Measurements from ENCODE around the gene C17orf100. TPM values are rescaled to one million over a fixed set of nuclear protein-coding genes. Genes with fewer than 3 reads are reported as not detected.

Gene C17orf100
- total and polyA plus RNA-seq, 2 of the 13 experiments (the other 11 are each of a cell fraction or from before 2014, with no cell fraction given): 3.6 to 8.7 TPM

DNA sequence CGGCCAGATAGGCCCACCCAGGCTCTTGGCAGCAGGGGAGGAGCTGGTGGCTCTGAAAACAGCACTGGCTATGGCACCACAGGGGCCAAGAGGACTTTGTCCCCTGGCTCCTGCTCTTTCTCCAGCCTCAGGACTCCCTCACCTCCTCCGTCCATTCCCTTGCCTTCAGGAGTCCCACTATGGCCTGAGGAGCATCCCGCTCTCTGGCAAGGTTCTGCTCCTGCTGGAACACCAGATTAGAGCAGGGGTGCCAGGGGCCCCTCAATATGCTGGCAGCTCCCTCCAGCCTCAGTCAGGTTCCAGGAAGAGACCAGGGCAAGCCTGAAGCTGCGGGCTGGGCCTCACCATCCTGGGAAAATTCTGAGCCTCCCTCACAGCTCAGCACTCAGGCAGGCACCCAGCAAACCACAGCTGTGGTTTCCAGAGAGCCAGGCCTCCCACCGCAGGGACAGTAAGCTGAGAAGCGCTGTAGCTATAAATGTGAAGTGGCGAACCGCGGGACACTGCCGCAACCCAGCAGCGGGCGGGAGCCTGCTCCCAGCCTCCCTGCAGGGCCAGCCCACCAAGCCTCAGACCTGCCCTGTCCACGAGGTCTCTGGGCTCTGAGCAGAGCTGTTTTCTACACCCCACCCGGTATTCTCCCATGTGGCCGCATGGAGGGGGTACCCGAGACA, 25.7 kb downstream of the C17orf100 start (continued):
- TF ChIP-seq ZNF788 (CRISPR knock-in tag; IDR thresholded peaks at IDR 0.05; ENCODE audit: borderline replicate concordance): peak; percentile 47; the same call in 1 of the 2 replicates
- no peak for TF ChIP-seq GZF1 (CRISPR knock-in tag; IDR thresholded peaks at IDR 0.05)
- TF ChIP-seq ZNF207 (IDR thresholded peaks at IDR 0.05; ENCODE audit: borderline replicate concordance): no peak
- no peak for TF ChIP-seq HNRNPK (IDR thresholded peaks at IDR 0.05; ENCODE audit: low read depth, low read length, poor library complexity, severe bottlenecking)
- TF ChIP-seq TOE1 (CRISPR knock-in tag; IDR thresholded peaks at IDR 0.05): no peak
- peak in 1 of 2 experiments; percentile 50; a peak in 1 of 4 replicates for TF ChIP-seq POLR2A (IDR thresholded peaks at IDR 0.05; ENCODE audit: insufficient read depth in 1 of 2, low read depth in 2 of 2, low read length in 2 of 2)
- TF ChIP-seq ZNF180 (CRISPR knock-in tag; IDR thresholded peaks at IDR 0.05; ENCODE audit: borderline replicate concordance, low read depth): no peak
- TF ChIP-seq MAX (IDR thresholded peaks at IDR 0.05): peak; percentile 43
- no peak for TF ChIP-seq ZNF484 (CRISPR knock-in tag; IDR thresholded peaks at IDR 0.05; ENCODE audit: borderline replicate concordance, low read depth)
- peak; percentile 54 for TF ChIP-seq U2AF1 (optimal IDR thresholded peaks at IDR 0.05; ENCODE audit: low read depth, low read length)
- TF ChIP-seq EZH2 (conservative IDR thresholded peaks at IDR 0.05; ENCODE audit: low read depth, low read length): no peak
- no peak for TF ChIP-seq ZMYM2 (CRISPR knock-in tag; IDR thresholded peaks at IDR 0.05)
- no peak for TF ChIP-seq MIXL1 (CRISPR knock-in tag; IDR thresholded peaks at IDR 0.05)
- TF ChIP-seq ARID3A (IDR thresholded peaks at IDR 0.05; ENCODE audit: low read depth, low read length): no peak
- peak; percentile 55; the same call in 1 of the 2 replicates for TF ChIP-seq ZBTB7B (CRISPR knock-in tag; IDR thresholded peaks at IDR 0.05)
- no peak for TF ChIP-seq SMAD3 (CRISPR knock-in tag; IDR thresholded peaks at IDR 0.05)
- no peak for TF ChIP-seq ZNF460 (CRISPR knock-in tag; IDR thresholded peaks at IDR 0.05; ENCODE audit: borderline replicate concordance)
- TF ChIP-seq PHF21A (CRISPR knock-in tag; IDR thresholded peaks at IDR 0.05): no peak
- 0 out of 2 replicates have a peak, but pooled peaks have one; percentile 15 for TF ChIP-seq PITX1 (CRISPR knock-in tag; IDR thresholded peaks at IDR 0.05)
- 0 out of 2 replicates have a peak, but pooled peaks have one; percentile 58 for TF ChIP-seq ZBTB37 (CRISPR knock-in tag; IDR thresholded peaks at IDR 0.05)
- peak; percentile 50; the same call in 1 of the 2 replicates for TF ChIP-seq ZNF556 (CRISPR knock-in tag; IDR thresholded peaks at IDR 0.05; ENCODE audit: borderline replicate concordance)
- TF ChIP-seq YEATS2 (CRISPR knock-in tag; IDR thresholded peaks at IDR 0.05; ENCODE audit: borderline replicate concordance): peak; percentile 43; the same call in 1 of the 2 replicates
- TF ChIP-seq ZNF160 (CRISPR knock-in tag; IDR thresholded peaks at IDR 0.05): no peak
- peak; percentile 91 for TF ChIP-seq ZKSCAN5 (CRISPR knock-in tag; IDR thresholded peaks at IDR 0.05)
- no peak for TF ChIP-seq PAWR (CRISPR knock-in tag; IDR thresholded peaks at IDR 0.05; ENCODE audit: borderline replicate concordance)
- TF ChIP-seq ZMYM3 (CRISPR knock-in tag; IDR thresholded peaks at IDR 0.05): 0 out of 2 replicates have a peak, but pooled peaks have one; percentile 29
- TF ChIP-seq SRSF1 (optimal IDR thresholded peaks at IDR 0.05; ENCODE audit: low read depth, low read length): no peak
- TF ChIP-seq TAF15 (IDR thresholded peaks at IDR 0.05; ENCODE audit: low read depth, low read length, poor library complexity, severe bottlenecking): no peak
- no peak for TF ChIP-seq EHMT2 (IDR thresholded peaks at IDR 0.05; ENCODE audit: borderline replicate concordance, low read depth, low read length)
